Brain microvascular endothelial cell (primary cell): ENCODE data around the gene REPS2.

Source experiments
- DNase-seq: peaks from one replicate; pipeline ENCODE4 v3.0.0-alpha.2; 2020
- H3K27ac ChIP-seq: fragments of 250-450 bp; sonication (Bioruptor Pico); 2 replicates; pipeline ENCODE4 v1.5.1; 2020; ENCODE audit warnings: mild to moderate bottlenecking, moderate library complexity
- H3K27me3 ChIP-seq: fragments of 250-450 bp; sonication (Bioruptor Pico); replicated peaks from 2 replicates; pipeline ENCODE4 v1.5.1; 2020; ENCODE audit warnings: mild to moderate bottlenecking
- H3K36me3 ChIP-seq: fragments of 250-450 bp; sonication (Bioruptor Pico); replicated peaks from 2 replicates; pipeline ENCODE4 v1.5.1; 2020; ENCODE audit warnings: mild to moderate bottlenecking
- H3K4me3 ChIP-seq: 2 replicates; pipeline ENCODE4 v1.5.1; 2011; ENCODE audit warnings: low read depth, mild to moderate bottlenecking, control low read depth, low read length, moderate library complexity
- in situ Hi-C: cut with HindIII; loops from 2 replicates; pipeline ENCODE4 v1.10.0; 2017; ENCODE audit warnings: low sequenced_read_pairs, low pct_ligation_motif_present
- TF ChIP-seq, protein P1 (sequence below): IDR thresholded peaks from 2 replicates; pipeline ENCODE4 v1.5.1; 2011; ENCODE audit warnings: low read depth, mild to moderate bottlenecking, moderate library complexity, low read length, control low read depth, inconsistent platforms; ENCODE audit errors: missing control alignments

REPS2 gene

GRCh38 chrX:17007134-17007768 lies 60.8 kb downstream of the REPS2 start:
- H3K27ac ChIP-seq = no peak overlapping the region
- no peaks in the 10 kb centered on the region for H3K36me3 ChIP-seq
- H3K27me3 ChIP-seq = peaks cover 2% of the 10 kb centered on the region
- no peak overlapping the region for H3K4me3 ChIP-seq
- in situ Hi-C loops = no loop called here
- TF ChIP-seq, protein P1, sequence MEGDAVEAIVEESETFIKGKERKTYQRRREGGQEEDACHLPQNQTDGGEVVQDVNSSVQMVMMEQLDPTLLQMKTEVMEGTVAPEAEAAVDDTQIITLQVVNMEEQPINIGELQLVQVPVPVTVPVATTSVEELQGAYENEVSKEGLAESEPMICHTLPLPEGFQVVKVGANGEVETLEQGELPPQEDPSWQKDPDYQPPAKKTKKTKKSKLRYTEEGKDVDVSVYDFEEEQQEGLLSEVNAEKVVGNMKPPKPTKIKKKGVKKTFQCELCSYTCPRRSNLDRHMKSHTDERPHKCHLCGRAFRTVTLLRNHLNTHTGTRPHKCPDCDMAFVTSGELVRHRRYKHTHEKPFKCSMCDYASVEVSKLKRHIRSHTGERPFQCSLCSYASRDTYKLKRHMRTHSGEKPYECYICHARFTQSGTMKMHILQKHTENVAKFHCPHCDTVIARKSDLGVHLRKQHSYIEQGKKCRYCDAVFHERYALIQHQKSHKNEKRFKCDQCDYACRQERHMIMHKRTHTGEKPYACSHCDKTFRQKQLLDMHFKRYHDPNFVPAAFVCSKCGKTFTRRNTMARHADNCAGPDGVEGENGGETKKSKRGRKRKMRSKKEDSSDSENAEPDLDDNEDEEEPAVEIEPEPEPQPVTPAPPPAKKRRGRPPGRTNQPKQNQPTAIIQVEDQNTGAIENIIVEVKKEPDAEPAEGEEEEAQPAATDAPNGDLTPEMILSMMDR = peak; percentile 67
- DNase-seq = no peak

GRCh38 chrX:17009856-17010625 lies 63.6 kb downstream of the REPS2 start:
- no peak for DNase-seq
- no peak overlapping the region for H3K4me3 ChIP-seq
- in situ Hi-C loops = no loop called here

GRCh38 chrX:17012465-17012864 lies 66.0 kb downstream of the REPS2 start:
- DNase-seq = no peak
- in situ Hi-C loops = no loop called here

More at GRCh38 chrX:17009856-17010625, 63.6 kb downstream of the REPS2 start:
- Histone ChIP-seq H3K27me3 (no peaks in the 10 kb centered on the region), H3K36me3 (no peaks in the 10 kb centered on the region), H3K27ac (no peak overlapping the region)
- TF ChIP-seq, protein P1 = no peak

DNA sequence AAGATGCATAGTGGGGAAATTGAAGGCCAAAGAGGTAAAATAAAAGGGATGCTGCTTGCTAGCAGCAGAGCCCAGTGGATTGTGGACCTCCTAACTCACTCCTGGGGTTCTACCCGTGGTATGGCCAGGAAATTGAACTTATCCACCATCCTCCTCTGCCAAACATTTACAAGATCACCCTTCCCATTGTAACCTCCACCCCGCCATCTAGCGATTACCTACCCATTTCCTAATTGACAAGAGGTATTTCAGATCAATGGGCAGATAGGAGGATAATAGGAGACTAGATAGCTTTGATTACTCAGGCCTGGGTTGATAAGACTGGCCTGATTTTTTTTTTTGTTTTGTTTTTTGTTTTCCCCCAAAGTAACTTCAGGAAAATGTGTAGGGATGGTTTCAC lies 67.8 kb downstream of the REPS2 start:
- no peak for DNase-seq
- TF ChIP-seq, protein P1 = no peak
- in situ Hi-C loops = no loop called here

More at GRCh38 chrX:17012465-17012864, 66.0 kb downstream of the REPS2 start:
- TF ChIP-seq, protein P1 = no peak
- no peaks in the 10 kb centered on the region for H3K36me3 ChIP-seq
- H3K27me3 ChIP-seq = no peaks in the 10 kb centered on the region
- H3K27ac ChIP-seq = no peak overlapping the region
- H3K4me3 ChIP-seq = no peak overlapping the region

GRCh38 chrX:17017134-17017533 lies 70.7 kb downstream of the REPS2 start:
- no peaks in the 10 kb centered on the region for H3K36me3 ChIP-seq
- H3K4me3 ChIP-seq = no peak overlapping the region
- H3K27ac ChIP-seq = no peak overlapping the region
- in situ Hi-C loops = no loop called here
- H3K27me3 ChIP-seq = no peaks in the 10 kb centered on the region
- TF ChIP-seq, protein P1 = no peak
- DNase-seq = no peak

More for the DNA sequence above, 67.8 kb downstream of the REPS2 start:
- Histone ChIP-seq H3K4me3 (no peak overlapping the region), H3K36me3 (no peaks in the 10 kb centered on the region), H3K27ac (no peak overlapping the region), H3K27me3 (no peaks in the 10 kb centered on the region)
